ENCODE data around the gene WNT2B.

Gene WNT2B

DNA sequence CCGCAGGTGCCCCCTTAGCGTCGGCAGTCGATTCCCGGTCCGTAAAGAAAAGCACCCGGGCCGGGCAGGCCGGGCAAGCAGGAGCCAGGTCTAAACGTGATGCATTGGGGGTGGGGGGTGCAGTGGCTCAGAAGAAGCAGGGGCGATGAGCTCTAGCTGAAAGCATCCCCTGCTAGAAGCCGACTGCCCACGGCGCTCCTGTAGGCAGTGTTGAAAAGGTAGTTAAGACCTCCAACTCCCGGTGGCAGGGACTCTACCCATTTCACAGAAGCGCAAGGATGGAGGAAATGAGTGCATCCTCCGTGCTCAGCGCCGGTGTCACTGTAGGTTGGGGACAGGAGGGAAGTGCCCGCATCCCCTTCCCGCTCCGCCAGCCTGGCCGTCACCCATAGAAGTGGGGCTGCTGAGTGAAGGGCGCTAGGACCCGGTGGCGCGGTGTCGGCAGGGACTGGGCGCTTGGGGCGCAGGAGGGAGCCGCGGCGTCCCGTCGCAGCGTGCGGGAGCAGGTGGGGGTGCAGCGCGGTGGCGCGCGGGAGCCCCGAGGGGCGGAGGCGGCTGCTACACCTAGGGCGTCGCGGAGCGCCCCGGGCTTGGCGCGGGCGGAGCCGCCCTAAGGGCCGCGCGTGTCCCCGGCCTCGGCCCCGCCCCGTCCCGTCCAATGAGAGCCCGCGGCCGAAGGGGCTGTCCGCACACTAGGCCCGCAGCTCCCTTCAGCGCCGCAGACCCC, at the start of gene WNT2B:
WNT2B (plus strand) TSS at position 688 of the 727 bp plus-strand sequence. CDS start 298 bp downstream, outside the sequence.
- no peak for DNase-seq (ENCODE audit: low read depth)
- peak within 1 kb of the TSS; percentile 58 for H3K4me3 ChIP-seq (ENCODE audit: low read length)
- TF ChIP-seq, protein P1, sequence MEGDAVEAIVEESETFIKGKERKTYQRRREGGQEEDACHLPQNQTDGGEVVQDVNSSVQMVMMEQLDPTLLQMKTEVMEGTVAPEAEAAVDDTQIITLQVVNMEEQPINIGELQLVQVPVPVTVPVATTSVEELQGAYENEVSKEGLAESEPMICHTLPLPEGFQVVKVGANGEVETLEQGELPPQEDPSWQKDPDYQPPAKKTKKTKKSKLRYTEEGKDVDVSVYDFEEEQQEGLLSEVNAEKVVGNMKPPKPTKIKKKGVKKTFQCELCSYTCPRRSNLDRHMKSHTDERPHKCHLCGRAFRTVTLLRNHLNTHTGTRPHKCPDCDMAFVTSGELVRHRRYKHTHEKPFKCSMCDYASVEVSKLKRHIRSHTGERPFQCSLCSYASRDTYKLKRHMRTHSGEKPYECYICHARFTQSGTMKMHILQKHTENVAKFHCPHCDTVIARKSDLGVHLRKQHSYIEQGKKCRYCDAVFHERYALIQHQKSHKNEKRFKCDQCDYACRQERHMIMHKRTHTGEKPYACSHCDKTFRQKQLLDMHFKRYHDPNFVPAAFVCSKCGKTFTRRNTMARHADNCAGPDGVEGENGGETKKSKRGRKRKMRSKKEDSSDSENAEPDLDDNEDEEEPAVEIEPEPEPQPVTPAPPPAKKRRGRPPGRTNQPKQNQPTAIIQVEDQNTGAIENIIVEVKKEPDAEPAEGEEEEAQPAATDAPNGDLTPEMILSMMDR (conservative IDR thresholded peaks at IDR 0.05; ENCODE audit: low read length), result no peak

DNA sequence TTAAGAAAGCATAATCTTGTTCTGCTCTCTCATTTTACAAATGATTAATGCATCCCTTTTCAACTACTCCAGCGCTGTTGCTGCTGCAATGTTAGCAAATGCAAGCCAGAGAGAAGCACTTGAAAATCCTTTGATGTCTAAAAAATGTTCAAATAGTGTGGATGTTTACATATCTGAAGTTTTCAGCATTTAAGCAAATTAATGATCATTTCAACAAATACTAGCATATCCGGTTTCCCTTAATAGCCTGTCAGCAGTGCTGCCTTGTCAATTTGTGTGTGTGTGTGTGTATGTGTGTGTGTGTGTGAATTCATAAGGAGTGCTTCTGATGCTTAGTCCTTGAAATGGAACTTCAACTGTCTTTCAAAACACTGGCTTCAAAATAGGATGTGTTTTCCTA, 48.1 kb upstream of the WNT2B start:
- no peak for DNase-seq (ENCODE audit: low read depth)
- no peak overlapping the region for H3K4me3 ChIP-seq (ENCODE audit: low read length)
- TF ChIP-seq, protein P1 (conservative IDR thresholded peaks at IDR 0.05; ENCODE audit: low read length), result no peak

- H3K4me3 ChIP-seq (ENCODE audit: low read length), result no peak overlapping the region
- DNase-seq (ENCODE audit: low read depth), result no peak
Observed at GRCh38 chr1:112461200-112461871, 47.4 kb upstream of the WNT2B start.

GRCh38 chr1:112462953-112463279, 45.8 kb upstream of the WNT2B start:
- TF ChIP-seq, protein P1 (conservative IDR thresholded peaks at IDR 0.05; ENCODE audit: low read length), result no peak
- no peak for DNase-seq (ENCODE audit: low read depth)
- no peak overlapping the region for H3K4me3 ChIP-seq (ENCODE audit: low read length)

More at GRCh38 chr1:112461200-112461871, 47.4 kb upstream of the WNT2B start:
- TF ChIP-seq, protein P1 (conservative IDR thresholded peaks at IDR 0.05; ENCODE audit: low read length), result no peak

- no peak overlapping the region for H3K4me3 ChIP-seq (ENCODE audit: low read length)
- TF ChIP-seq, protein P1 (conservative IDR thresholded peaks at IDR 0.05; ENCODE audit: low read length), result no peak
Observed at GRCh38 chr1:112464501-112464900, 44.3 kb upstream of the WNT2B start.

DNA sequence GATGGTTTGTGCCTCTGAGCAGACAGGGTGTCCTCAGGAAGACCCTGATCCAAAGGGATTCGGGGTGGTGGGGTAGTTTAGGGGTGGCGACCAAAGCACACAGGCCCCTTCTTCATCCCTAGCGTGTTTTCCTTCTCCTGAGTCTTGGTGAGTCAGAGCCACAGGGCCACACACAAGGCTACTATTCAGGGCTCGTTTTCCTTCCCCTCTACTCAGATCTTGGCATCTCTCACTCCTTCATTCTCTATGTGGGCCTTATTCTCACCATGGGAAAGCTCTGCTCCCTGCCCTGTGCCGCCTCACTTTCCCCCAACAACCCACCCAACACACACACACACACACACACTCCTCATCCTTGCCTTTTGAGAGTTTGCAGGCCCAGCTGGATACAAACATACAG, 43.6 kb upstream of the WNT2B start:
- TF ChIP-seq, protein P1 (conservative IDR thresholded peaks at IDR 0.05; ENCODE audit: low read length), result no peak
- H3K4me3 ChIP-seq (ENCODE audit: low read length), result no peak overlapping the region
- DNase-seq (ENCODE audit: low read depth), result peak; percentile 41

More at GRCh38 chr1:112464501-112464900, 44.3 kb upstream of the WNT2B start:
- no peak for DNase-seq (ENCODE audit: low read depth)

All from AG10803 (cell line).